Endothelial cell of umbilical vein (primary cell): ENCODE data around the gene UPP1. TPM values are rescaled to one million over a fixed set of nuclear protein-coding genes. Genes with fewer than 3 reads are reported as not detected.

Source experiments
- BruUV-seq: library from RNA; stranded (reverse); fragments of 400-500 nt; replicated peaks from 2 replicates; lab custom pipeline; 2021; lab: Mats Ljungman, UMichigan
- CTCF ChIA-PET: fragments of 300-600, 350-600 bp; sonication (Branson Sonifier 250); formaldehyde crosslinking; loops from one replicate; lab custom pipeline; 2021; ENCODE audit warnings: antibody characterized with exemption, inconsistent platforms; lab: Charles Lee
- POLR2A ChIA-PET: fragments of 300-600, 350-600 bp; sonication (Branson Sonifier 250); formaldehyde crosslinking; loops from one replicate; lab custom pipeline; 2021; ENCODE audit warnings: antibody characterized with exemption, inconsistent platforms; lab: Charles Lee
- DNase-seq: peaks from one replicate; pipeline ENCODE4 v3.0.0-alpha.2; 2011; ENCODE audit warnings: low read depth, low spot score
- FAIRE-seq: peaks from 2 replicates; lab custom pipeline; 2011; peaks lifted over from hg19 to GRCh38; lab: Jason Lieb, UNC
- H2AFZ ChIP-seq: 2 replicates; pipeline ENCODE4 v1.6.0; 2012; ENCODE audit warnings: low read depth, low read length, control low read depth, inconsistent platforms
- H3K27ac ChIP-seq: 2 replicates; pipeline ENCODE4 v1.5.1; 2011; ENCODE audit warnings: low read depth, mild to moderate bottlenecking, control low read depth, low read length, moderate library complexity; ENCODE audit not compliant: insufficient read depth
- H3K27me3 ChIP-seq, 2 experiments: 2 replicates each; pipeline versions ENCODE4 v1.6.0 to v1.6.1; 2011; ENCODE audit warnings: low read length in 2 of 2, mixed read lengths in 1 of 2; ENCODE audit not compliant: control insufficient read depth in 2 of 2, insufficient read depth in 2 of 2
- H3K36me3 ChIP-seq, 2 experiments: 2 replicates in 1 of 2; 3 replicates in 1 of 2; pipeline ENCODE4 v1.5.1; 2011; ENCODE audit warnings: low read length in 2 of 2, mild to moderate bottlenecking in 1 of 2, moderate library complexity in 1 of 2; ENCODE audit not compliant: control insufficient read depth in 2 of 2, insufficient read depth in 2 of 2; ENCODE audit errors: extremely low read depth in 1 of 2
- H3K4me1 ChIP-seq: 3 replicates; pipeline ENCODE4 v1.5.1; 2011; ENCODE audit warnings: mild to moderate bottlenecking, low read length; ENCODE audit not compliant: control insufficient read depth, insufficient read depth; ENCODE audit errors: extremely low read depth
- H3K4me2 ChIP-seq: 2 replicates; pipeline ENCODE4 v1.6.1; 2011; ENCODE audit warnings: low read length, control low read depth, mixed read lengths; ENCODE audit not compliant: insufficient read depth
- H3K4me3 ChIP-seq, 3 experiments: fragments of 200-600 bp in 1 of 3; sonication (generic), shearing (Covaris generic) in 1 of 3; replicated peaks in 1 of 3; 2 replicates each; pipeline ENCODE4 v1.5.1; 2011 to 2016; ENCODE audit warnings: control low read depth in 3 of 3, low read length in 3 of 3, mild to moderate bottlenecking in 2 of 3, inconsistent platforms in 1 of 3, low read depth in 1 of 3, moderate library complexity in 1 of 3; ENCODE audit not compliant: insufficient read depth in 1 of 3
- H3K79me2 ChIP-seq: 2 replicates; pipeline ENCODE4 v1.6.0; 2012; ENCODE audit warnings: low read length, inconsistent platforms; ENCODE audit not compliant: control insufficient read depth, insufficient read depth
- H3K9ac ChIP-seq: replicated peaks from 2 replicates; pipeline ENCODE3; 2011; ENCODE audit warnings: low read length, control low read depth; ENCODE audit not compliant: insufficient read depth; ENCODE audit errors: extremely low read depth
- H3K9me1 ChIP-seq: replicated peaks from 3 replicates; pipeline ENCODE4 v1.6.0; 2011; ENCODE audit warnings: mild to moderate bottlenecking, low read length; ENCODE audit not compliant: control insufficient read depth, insufficient read depth; ENCODE audit errors: extremely low read depth
- H3K9me3 ChIP-seq: replicated peaks from 2 replicates; pipeline ENCODE4 v1.5.1; 2012; ENCODE audit warnings: low read length, inconsistent platforms; ENCODE audit not compliant: control insufficient read depth, insufficient read depth
- H4K20me1 ChIP-seq: replicated peaks from 2 replicates; pipeline ENCODE3; 2011; ENCODE audit warnings: mild to moderate bottlenecking, low read length; ENCODE audit not compliant: control insufficient read depth, insufficient read depth; ENCODE audit errors: extremely low read depth
- CTCF ChIP-seq, 2 donors: IDR thresholded peaks; 1 replicate in 1 of 2; 2 replicates in 1 of 2; pipeline ENCODE4 v1.5.1; 2011; ENCODE audit warnings: low read length in 2 of 2, mild to moderate bottlenecking in 2 of 2, moderate library complexity in 2 of 2, control low read depth in 1 of 2, inconsistent platforms in 1 of 2, low read depth in 1 of 2; ENCODE audit not compliant: insufficient read depth in 1 of 2; ENCODE audit errors: extremely low read depth in 1 of 2
- EZH2 ChIP-seq: IDR thresholded peaks from 2 replicates; pipeline ENCODE4 v1.6.1; 2012; ENCODE audit warnings: borderline replicate concordance, low read depth, mild to moderate bottlenecking, moderate library complexity, low read length, inconsistent platforms; ENCODE audit not compliant: severe bottlenecking
- FOS ChIP-seq: IDR thresholded peaks from 2 replicates; pipeline ENCODE4 v1.6.1; 2011; ENCODE audit warnings: mild to moderate bottlenecking, low read length, moderate library complexity, borderline replicate concordance; ENCODE audit not compliant: insufficient read depth
- GATA2 ChIP-seq: IDR thresholded peaks from 2 replicates; pipeline ENCODE4 v1.7.0; 2011; ENCODE audit warnings: low read depth, mild to moderate bottlenecking, moderate library complexity, mixed read lengths, low read length; ENCODE audit not compliant: insufficient read length, insufficient read depth
- JUN ChIP-seq: IDR thresholded peaks from 2 replicates; pipeline ENCODE4 v1.6.1; 2011; ENCODE audit warnings: borderline replicate concordance, low read depth; ENCODE audit not compliant: insufficient read length, insufficient read depth
- MAX ChIP-seq: IDR thresholded peaks from 2 replicates; pipeline ENCODE4 v1.6.1; 2011; ENCODE audit not compliant: insufficient read depth, insufficient read length
- MYC ChIP-seq: IDR thresholded peaks from one replicate; pipeline ENCODE4 v1.6.1; 2011; ENCODE audit warnings: mild to moderate bottlenecking, low read depth, low read length
- POLR2A ChIP-seq: IDR thresholded peaks from 2 replicates; pipeline ENCODE4 v1.6.1; 2012; ENCODE audit warnings: low read depth, mild to moderate bottlenecking, control low read depth, low read length
- POLR2AphosphoS5 ChIP-seq: IDR thresholded peaks from 2 replicates; pipeline ENCODE4 v1.6.1; 2012; ENCODE audit warnings: low read depth, mild to moderate bottlenecking, control low read depth, low read length, moderate library complexity; ENCODE audit not compliant: insufficient read depth
- dilution Hi-C: fragments of 300-500 bp; cut with MboI; formaldehyde crosslinking; loops from one replicate; pipeline ENCODE4 v1.15.0; 2019; ENCODE audit warnings: low sequenced_read_pairs; ENCODE audit not compliant: extremely low pct_ligation_motif_present
- intact Hi-C: fragments of 100-400 bp; cut with micrococcal nuclease; formaldehyde crosslinking; loops from one replicate; pipeline ENCODE4 v1.10.0; 2022
- polyA plus RNA-seq, 4 experiments: library from polyadenylated mRNA; depleted of rRNA in 3 of 4; stranded (reverse) in 3 of 4; unstranded in 1 of 4; fragments of >200 nt; gene quantifications; 2 replicates each; pipeline versions ENCODE4 v1.2.1 to v1.2.3, GENCODE V29; 2011 to 2012; ENCODE audit warnings: missing spikeins in 1 of 4
- total RNA-seq: library from RNA; stranded (reverse); gene quantifications from 2 replicates; pipeline ENCODE4 v1.2.3, GENCODE V29; 2021

The UPP1 gene
- total and polyA plus RNA-seq, 2 donors (not counting 3 experiments of a cell fraction or from before 2014, with no cell fraction given): 60.7 to 66.0 TPM

GRCh38 chr7:48130658-48131108 lies 41.6 kb downstream of the UPP1 start:
- H3K9me3 ChIP-seq: no peaks in the 10 kb centered on the region
- H3K4me3 ChIP-seq: no peak overlapping the region
- H2AFZ ChIP-seq: no peak overlapping the region
- no peaks in the 10 kb centered on the region for H3K36me3 ChIP-seq
- H3K27me3 ChIP-seq: peaks cover 3 to 12% of the 10 kb centered on the region in 2 experiments
- no peak overlapping the region for H3K4me2 ChIP-seq
- H3K4me1 ChIP-seq: no peaks in the 10 kb centered on the region
- CTCF ChIA-PET: interaction anchor here (1.1 to 1.2 kb wide), 2 partner anchors 9 to 185 kb away, joined by 3 read pairs; no protein-coding TSS in a partner anchor
- H3K79me2 ChIP-seq: no peaks in the 10 kb centered on the region
- FAIRE-seq (no peak), DNase-seq (no peak)
- TF ChIP-seq MYC (no peak), JUN (no peak), CTCF (IDR thresholded peaks at IDR 0.05; ENCODE audit: extremely low read depth in 1 of 2, insufficient read depth in 1 of 2, low read depth in 1 of 2, low read length in 2 of 2) (no peak), POLR2AphosphoS5 (no peak), MAX (no peak), POLR2A (no peak), GATA2 (no peak), FOS (no peak), EZH2 (no peak)
- no peak overlapping the region for H3K27ac ChIP-seq
- H3K9me1 ChIP-seq: no peaks in the 10 kb centered on the region
- H3K9ac ChIP-seq: no peak overlapping the region
- intact Hi-C loops: no loop called here
- H4K20me1 ChIP-seq: no peaks in the 10 kb centered on the region
- no TSS peak for BruUV-seq
- POLR2A ChIA-PET: no interaction called here
- dilution Hi-C loops: no loop called here
